Activated CD4-positive, CD25-positive, alpha-beta regulatory T cell treated with anti-CD3 and anti-CD28 coated beads, Interleukin-2, amount 50 U/mL, for 72 hours (primary cell): ENCODE measurements around the gene DIS3L2.

Experiments
- DNase-seq: peaks from one replicate; pipeline ENCODE4 v3.0.0; 2021

DIS3L2 gene

DNA sequence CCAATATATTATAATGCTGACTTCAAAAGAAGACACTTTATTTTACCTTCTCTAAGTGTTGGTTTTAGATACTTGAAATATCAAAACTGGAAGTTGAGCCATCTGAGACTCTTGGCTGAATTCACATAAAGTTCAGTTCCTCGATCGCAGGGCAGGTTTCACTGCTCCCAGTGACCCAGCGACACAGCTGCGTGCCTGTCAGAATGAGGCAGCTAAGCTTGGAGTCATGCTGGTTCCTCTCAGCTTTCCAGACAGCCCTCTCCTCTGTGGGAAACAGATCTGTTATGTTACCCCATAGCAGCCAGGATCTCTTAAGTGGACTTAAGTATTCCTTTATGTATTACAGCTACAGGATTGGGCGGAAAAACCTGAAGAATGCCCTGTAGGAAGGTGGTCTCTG lies 274.2 kb downstream of the DIS3L2 start:
- no peak for DNase-seq

DNA sequence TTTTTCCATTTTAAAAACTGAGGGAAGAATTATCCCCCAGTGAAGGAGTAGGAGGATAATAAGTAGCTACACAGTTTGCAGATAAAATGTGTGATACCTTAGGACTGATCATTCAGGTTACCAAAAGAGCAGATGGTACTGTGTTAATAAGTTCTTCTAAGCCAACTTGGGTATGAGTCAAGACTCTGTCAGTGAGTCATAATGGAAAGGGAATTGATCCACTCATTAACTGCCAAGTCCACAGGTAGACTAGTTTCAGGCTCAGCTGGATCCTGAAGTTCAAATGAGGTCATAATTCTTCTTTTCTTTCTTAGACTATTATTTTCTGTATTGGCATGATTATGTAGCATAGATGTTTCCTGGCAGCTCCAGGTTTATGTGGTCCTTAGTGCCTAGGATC lies 274.7 kb downstream of the DIS3L2 start:
- no peak for DNase-seq

DNA sequence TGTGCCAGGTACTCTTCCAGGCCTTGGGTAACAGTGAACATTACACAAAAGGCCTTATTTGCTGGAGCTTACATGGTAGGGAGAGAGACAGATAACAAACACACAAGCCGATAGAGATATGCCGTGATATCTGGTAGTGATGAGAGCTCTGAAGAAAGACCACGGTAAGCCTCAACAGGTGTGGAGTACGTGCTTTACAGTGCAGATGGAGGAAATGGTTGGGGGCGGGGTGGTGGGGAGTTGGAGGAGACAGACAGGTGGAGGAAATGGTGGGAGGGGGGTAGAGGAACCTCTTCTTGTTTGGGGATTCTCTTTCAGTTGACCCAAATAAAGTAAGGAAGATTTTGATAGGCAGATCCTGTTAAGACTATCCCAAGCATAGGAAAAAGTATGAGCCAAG lies 276.0 kb downstream of the DIS3L2 start:
- no peak for DNase-seq

DNA sequence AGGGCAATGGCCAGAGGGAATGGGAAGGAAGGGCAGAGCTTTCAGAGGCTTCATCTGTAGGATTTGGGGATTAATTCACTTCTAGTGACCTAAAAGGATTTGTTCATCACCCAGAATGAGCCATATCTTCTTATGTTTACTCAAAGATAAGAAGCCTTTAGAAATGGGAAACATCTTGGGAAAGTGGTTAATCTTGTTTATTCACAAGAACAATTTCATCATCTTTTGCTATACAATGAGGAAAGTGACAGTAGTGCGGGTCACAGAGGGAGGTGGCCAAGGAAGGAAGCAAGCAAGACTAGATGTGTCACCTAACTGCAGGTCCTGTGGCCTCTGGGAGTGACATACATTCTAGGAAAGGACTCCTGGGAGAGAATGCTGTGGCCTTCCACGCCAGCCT lies 276.6 kb downstream of the DIS3L2 start:
- no peak for DNase-seq

DNA sequence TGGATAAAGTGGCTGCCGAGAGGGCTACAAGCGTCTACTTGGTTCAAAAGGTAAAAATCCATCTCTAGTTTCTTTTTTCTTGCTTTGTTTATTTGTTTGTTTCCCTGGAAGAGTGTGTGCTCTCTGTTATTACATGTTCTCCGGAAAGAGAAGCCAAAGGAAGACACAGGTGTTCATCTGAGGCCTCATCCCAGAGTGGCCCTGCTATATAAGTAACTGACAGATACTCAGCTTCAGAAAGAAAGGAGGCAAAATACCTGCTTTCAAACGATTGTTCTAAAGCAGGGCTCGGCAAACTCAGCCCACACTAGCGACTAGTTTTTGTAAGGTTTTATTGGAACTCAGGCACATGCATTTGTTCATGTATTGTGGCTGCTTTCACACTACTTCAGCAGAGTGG lies 277.1 kb downstream of the DIS3L2 start:
- no peak for DNase-seq

DNA sequence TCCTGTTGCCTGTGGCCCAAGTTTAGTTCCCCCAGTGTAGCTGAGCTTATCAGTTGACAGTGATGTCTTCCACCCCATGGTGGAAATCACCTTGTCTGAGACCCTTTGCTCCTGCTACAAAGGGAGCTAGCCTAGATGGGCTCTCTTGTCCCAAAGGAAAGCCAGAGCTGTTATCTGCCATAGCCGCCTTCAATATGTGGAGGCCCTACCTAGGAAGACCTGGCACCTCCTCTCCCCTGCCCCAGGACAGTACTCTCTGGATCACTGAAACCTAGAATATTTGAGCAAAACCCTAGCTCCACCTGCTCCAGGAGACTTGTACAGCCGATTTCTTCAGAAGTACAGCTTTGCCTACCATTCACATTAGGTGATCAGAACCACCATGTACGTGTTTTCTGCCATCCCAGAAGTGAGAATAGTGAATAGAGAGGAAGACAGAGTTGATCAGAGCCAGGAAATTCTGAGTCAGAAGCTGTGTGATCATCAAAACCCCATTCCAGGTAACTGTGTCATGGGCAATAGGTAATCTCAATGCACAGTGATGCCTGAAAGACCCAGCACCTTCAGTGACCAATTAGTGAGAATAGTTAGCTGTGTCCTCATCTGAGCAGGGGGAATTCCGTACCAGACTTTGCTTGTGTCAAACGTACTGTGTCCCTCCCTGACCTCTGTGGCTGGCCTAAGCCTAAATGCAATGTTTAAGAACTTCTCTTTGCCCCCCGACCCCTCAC lies 278.6 kb downstream of the DIS3L2 start:
- DNase-seq: no peak

DNA sequence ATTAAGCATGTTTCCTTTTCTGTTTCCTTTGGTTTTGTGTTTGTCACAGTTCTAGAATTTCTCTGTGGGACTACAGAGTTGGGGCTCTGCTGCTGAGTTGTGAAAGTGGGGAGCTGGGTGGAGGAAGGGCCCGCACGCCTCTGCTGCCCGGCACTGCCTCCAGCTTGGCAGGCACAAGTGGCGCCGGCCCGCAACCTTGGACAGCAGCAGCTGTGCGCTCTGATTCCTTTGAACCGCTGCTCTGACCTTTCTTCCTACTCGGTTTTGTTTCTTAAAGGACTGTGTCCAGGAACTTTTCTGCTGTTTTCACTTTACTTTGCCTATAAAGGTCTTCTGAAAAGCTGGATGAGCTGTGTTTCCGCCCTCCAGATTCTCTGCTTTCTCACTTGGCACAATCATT lies 279.4 kb downstream of the DIS3L2 start:
- DNase-seq: no peak

DNA sequence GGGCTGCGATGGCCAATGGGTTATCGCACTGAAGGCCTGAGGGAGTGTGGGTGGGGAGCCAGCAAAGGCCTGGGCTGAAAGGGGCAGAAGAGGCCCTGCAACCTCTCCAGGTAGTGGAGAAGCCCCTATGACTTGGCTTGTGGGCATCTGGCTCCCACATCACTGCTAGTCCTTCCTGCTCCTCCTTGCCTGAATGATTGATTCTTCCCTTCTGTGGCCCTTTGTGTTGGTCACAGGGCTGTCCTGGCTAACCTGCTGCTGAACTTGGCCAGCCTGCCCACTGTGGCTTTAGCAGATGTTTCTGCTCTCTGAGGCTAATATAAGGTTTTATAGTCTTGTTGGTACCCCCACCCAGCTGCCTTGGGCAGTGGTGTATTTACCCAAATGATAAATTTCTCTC lies 280.8 kb downstream of the DIS3L2 start:
- no peak for DNase-seq

DNA sequence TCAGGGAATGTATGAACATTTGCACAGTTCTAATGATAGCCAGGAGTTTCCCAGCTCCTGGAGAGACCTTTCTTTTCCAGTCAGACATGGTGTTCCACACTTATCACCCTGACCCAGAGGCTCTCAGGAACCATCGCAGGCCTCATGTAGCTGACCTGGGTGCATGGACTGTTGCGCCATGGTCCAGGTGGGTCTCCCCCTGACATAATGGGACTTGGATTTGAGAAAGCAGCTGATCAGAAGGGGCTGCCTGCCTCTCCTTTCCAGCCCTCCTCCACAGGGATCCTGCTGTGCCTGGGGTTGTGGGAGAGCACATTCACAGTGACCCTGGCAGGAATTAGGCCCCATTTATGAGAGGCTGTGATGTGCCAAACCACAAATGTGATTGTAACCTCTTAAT lies 283.6 kb downstream of the DIS3L2 start:
- no peak for DNase-seq

DNA sequence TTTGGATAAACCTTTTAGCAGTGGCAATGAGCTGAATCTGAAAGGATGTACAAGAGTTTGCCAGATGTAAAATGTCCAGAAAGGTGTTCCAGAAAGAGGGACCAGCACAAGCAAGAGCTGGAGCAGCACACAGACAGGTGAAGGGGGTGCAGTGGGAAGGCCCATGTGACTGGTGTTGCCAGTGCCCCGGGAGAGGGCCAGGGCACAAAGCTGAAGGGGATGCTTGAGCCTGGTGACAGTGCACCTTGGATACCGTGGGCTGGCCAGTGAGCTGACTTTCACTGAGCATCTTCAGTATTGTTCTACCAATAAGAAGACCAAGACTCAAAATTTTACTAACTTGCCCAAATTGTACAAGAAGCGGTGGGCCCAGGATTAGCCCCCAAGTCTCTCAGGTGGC lies 284.7 kb downstream of the DIS3L2 start:
- DNase-seq: no peak

DNA sequence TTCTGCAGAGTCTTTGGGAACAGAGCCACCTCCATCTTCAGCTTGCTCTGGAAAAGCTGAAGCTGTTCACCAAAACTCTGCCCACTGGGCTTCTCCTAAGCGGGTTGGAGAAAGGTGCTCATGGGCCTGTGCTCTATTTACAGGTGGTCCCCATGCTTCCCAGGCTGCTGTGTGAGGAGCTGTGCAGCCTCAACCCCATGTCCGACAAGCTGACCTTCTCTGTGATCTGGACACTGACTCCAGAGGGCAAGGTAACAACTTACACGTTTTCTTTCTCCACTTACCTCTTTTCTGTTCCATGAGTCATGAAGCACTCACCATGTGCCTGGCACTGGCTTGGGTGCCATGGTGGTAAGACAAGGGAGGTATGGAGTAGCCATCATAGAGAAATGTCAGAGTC lies 287.6 kb downstream of the DIS3L2 start:
- DNase-seq: no peak

DNA sequence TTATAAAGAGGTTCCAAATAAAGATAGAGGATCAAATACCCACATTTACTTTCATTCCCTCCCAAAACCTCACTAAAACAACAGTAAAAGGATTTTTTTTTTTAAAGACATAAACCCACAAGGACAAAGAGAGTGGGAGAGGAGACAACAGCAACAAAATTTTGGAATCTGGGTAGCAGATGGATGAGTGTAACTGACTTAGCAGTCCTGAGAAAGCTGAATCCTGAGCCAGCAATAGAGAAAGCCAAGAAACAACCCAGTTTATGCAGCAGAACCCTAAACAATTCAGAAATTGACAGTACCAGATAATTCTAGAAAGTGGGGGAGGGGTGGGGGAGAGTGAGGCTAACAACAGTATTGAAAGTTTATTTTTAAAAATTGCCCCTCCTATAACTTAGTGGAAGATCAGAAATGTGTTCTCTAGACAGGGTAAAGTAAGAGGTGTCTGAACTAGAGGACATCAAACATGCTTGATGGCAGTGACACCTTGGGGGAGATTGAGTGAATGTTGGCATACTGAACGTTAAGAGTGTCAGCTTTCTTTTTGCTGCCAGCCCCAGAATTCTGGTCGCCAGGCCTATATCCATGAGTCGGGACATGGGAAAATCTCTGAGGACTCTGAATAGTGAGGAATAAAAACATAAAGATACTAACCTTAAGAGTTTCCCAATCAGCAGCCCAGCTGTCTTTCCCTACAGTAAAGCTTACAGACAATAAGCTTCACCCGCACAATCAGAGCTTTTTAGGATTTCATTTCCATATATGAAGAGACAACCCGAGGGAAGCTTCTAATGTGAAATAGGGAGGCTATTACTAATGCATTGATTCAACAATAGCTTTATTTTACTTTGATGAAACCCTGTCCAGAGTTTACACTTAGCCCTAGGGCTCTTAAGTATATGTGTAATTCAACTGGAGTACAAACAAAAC lies 289.0 kb downstream of the DIS3L2 start:
- DNase-seq: no peak

DNA sequence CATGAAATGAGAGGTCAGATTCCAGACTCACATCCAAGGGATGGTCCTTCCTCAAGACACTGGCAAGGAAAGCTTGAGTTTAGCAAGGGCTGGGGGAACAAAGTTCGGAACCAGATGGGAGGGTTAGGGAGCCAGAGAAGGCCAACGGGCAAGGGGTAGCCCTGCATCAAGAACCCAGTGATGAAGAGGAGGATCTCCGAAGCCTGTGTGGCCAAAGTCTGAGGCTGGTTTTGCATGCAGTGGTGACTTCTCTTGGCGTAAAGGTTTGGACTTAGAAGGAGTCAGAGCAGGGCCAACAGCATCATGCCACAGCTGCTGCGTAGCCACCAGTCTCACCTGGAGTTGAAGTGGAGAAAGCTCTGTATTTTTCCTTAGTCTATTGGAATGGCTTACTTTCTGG lies 293.5 kb downstream of the DIS3L2 start:
- no peak for DNase-seq

DNA sequence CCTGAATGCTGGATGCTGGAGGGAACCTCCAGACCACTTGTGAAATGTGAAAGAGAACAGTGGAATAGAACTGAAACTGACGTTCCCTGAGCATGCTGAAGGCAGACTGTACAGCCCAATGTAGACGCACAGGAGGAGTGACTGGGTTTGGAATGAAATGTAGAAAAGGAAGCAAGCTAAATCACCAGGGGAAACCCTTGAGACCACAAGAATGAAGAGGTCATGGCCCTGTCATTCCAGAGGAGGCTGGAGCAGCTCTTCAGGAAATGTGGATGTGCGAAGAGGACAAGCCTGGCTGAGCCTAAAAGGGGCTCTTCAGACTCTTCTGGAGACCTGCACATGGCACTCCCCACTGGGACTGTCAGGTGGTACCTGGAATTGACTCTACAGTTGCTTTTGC lies 298.6 kb downstream of the DIS3L2 start:
- no peak for DNase-seq

DNA sequence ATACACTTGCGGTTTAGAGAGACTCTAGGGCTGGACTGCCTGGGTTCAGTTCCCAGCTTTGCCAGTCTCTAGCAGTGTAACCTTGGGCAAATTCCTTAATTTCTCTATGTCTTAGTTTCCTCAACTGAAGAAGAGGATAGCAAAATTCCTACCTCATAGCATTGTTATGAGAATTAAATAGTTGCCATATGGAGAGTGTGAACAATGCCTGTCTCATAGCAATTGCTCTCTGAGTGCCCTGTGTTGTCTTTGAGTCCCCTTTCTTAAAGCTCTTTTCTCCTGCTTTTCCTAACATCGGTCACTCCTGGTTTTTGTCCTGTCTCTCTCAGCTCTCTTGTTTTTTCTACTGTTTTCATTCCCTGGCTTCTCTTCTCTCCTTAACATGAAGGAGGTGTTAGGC lies 300.3 kb downstream of the DIS3L2 start:
- no peak for DNase-seq

DNA sequence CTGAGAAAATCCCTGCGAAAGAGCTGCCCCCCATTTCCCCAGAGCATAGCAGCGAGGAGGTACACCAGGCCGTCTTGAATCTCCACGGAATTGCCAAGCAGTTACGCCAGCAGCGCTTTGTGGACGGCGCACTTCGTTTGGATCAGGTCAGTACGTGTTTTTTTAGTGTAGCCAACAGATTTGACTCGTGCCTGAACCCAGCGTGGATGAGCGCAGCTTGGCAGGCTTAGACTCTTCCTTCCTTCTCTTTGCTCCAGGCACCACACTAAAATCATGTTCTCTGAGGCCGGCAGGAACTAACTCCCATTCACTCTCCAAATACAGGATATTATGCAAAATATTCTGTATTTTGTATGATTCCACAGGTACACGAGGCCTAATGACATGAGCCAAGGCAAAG lies 301.8 kb downstream of the DIS3L2 start:
- no peak for DNase-seq

DNA sequence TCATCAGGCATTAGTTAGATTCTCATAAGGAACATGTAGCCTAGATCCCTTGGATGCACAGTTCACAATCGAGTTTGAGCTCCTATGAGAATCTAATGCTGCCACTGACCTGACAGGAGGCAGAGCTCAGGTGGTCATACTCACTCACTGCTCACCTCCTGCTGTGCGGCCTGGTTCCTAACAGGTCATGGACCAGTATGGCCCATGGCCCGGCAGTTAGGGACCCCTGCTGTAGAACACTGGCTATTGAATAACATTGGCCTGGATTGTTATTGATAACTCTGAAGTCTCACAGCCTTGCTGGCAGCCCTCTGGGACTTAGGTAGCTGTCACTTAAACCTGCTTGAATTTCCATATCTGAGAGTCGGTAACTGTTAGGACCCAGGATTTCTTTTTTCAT lies 302.6 kb downstream of the DIS3L2 start:
- no peak for DNase-seq

DNA sequence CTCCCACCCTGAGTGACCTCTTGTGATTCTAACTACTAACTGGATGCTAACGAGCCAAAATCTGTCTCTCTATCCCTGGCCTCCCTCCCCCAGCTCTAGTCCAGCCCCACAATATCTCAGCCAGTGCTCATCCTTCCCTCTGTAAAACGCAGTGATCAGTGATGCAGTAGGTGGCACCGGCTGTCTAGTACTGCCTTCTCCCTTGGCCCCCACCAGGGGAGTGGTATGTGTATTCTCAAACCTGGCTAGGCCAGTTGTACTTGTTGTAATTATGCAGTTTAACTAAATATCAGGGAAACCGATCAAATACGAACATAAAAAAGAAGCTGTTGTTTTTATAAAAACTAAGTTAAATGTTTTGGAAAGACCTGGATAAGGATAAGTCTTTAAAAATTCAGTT lies 303.8 kb downstream of the DIS3L2 start:
- no peak for DNase-seq

DNA sequence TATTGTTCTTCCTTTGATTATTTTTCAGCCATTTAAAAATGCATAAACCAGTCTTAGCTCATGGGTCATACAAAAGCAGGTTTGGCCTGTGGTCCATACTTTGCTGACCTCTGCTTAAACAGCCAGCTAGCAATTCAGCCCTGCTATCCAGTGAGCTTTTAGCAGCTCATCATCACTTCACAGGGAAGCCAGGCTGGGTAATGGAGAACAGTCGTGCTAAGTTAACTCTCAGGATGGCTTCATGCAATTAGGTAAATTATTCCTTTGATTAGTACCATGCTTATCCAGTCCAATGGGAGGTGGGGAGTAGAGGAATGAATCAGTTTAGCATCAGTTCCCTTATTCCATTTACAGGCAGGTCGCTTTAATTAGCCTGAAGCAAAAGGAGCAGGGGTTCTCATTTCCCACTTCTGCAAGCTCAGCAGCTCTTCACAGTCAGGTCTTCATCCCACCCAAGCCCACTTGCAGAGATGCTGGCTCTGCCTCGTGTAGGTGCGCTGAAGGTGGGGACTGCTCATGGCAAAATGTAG lies 307.2 kb downstream of the DIS3L2 start:
- no peak for DNase-seq

DNA sequence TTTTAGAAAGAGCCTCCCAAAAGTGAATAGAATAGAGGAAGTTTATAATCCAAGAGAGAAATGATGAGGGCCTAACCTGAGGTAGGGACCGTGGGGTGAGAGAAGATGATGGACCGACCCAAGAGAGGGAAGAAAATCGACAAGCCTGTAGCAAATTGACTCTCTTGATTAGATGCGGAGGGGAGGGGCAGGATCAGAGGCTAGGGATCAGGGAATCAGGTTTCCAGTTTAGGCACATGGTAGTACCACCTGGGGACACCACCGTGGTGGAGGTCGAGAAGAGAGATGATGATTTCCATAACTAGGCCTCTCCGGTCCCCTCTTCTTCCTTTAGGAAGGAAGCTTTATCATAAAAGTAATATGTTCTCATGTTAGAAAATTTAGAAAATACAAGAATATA lies 308.4 kb downstream of the DIS3L2 start:
- DNase-seq: no peak

DNA sequence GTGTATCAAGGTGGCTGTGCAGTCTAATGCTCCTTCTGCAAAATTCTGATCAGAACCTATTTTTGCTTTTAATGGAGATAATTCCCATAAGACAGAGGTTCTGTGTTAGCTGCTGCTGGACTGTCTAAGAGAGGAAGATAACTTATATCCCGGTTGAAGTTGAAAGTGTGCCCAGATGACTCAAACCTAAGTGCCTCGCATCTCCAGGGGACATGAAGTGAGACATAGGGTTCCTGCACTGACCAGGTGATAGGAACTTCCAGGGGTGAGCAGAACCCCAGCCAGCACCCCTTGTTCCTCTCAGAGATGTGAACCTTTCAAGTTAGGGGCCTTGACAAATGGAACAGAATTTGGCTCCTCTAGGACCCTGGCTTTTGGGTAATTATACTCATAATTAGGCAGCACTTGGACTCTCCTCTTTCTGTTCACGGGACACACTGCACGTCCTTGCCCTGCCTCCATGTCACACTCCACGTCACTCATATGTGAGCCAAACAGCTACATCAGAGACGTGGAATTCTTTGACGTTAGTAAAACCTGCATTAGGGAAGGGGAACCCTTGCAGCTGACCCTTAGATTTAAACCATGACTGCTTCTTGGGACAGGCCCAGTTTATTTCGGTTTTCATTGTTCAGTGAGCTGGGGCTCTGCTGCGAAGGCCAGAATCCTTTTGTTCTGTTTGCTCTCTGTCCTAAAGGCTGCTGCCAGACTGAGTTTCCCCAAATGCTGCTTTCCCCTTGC lies 312.6 kb downstream of the DIS3L2 start:
- no peak for DNase-seq

DNA sequence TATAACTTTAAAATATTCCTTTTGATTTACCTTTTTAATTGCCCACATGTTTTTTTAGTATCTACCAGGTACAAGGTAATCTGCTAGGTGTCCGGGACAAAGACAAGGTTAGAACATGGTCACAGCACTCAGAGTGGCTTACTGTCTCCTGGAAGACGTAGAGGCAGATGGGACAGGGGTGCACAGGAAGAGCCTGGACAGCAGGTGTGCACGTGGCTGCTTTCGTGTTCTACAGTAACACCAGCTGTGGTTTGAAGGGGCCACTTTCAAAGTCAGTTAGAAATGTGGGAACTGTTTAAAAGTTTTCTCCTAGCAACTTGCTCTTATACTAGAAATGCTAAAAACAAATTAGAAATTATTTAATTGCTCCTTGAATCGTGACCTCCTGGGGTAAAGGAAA lies 314.2 kb downstream of the DIS3L2 start:
- no peak for DNase-seq

DNA sequence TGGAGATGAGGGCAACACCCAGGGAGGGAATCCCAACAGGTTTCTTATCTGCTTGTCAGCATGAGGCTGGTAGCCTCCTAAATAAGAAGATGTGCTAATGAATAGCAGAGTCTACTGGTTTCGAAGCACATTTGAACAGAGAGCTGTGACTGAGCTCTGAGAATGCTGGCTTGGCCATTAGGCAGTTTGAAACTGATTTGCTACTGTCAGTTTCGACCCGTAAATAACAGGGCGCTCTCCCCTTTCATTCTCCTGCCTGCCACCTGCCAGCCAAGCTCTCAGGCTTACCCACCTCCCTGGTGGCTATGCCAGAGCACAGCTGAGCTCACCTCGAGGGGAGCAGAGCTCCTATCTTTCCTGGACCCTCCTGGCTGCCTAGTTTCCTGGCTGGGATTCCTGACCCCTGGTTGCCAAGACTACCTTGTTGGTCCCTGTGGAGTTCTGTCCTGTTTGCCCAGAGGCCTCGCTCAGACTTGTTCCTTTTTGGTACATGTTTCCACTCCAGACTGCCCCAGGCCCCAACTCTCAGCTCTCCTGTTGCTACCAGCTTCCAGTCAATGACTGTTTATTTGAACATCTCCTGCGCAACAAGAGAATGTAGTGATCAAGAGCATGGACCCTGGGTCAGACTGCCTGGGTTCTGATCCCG lies 314.7 kb downstream of the DIS3L2 start:
- DNase-seq: no peak
